Measurements from ENCODE around the gene ABHD12B. TPM values are rescaled to one million over a fixed set of nuclear protein-coding genes. Genes with fewer than 3 reads are reported as not detected.
"Not testable (repeated sequence)": the region's sequence is repeated elsewhere in the genome, so short reads cannot be mapped to it uniquely, and the experiment has no call there.

Gene ABHD12B
- total RNA-seq, 1 donor from 2014 or later: not detected

DNA sequence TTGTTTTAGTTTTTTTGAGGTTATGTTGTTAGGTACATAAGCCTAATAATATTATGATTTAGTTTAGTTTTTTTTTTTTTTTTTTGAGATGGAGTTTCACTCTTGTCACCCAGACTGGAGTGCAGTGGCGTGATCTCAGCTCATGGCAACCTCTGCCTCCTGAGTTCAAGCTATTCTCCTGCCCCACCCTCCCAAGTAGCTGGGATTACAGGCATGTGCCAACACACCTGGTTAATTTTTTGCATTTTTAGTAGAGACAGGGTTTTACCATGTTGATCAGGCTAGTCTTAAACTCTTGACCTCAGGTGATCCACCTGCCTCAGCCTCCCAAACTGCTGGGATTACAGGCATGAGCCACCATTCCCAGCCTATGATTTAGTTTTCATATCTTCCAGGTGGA, 25.2 kb downstream of the ABHD12B start:
- not testable (repeated sequence) for H3K4me1 Mint-ChIP-seq (ENCODE audit: low read depth, unreplicated experiment)

DNA sequence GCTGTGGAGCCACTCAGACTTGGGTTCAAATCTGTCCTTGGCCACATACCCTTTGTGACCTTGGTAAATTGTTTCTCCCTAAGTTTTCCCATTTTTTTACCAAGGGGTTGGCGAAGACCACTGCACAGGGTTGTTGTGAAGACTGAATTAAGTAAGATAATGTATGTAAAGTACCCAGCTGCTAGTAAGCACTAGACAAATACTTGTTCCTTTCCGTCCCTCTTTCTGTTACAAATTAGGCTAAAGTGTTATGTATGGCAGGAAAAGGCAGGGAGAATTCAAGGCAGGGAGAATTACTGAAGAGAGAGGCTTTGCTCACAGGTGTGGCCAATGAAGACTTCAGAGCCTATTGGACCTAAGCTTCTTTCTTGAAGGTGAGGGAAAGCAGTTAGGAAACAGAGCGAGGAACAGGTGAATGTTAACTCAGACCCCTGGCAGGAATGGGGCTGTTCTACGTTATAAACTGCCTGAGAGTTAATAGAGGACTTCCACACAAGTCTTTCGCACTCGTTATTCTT, 25.9 kb downstream of the ABHD12B start:
- Histone ChIP-seq H3K27ac (ENCODE audit: low read depth, low read length) (no peak overlapping the region), H3K4me1 (ENCODE audit: insufficient read depth, low read length) (no peaks in the 10 kb centered on the region), H3K27me3 (ENCODE audit: insufficient read depth, low read length) (no peaks in the 10 kb centered on the region), H3K4me2 (ENCODE audit: low read length) (no peak overlapping the region), H3K36me3 (ENCODE audit: insufficient read depth, low read length) (no peaks in the 10 kb centered on the region), H4K20me1 (ENCODE audit: insufficient read depth, low read length) (no peaks in the 10 kb centered on the region), H3K9ac (ENCODE audit: low read length) (no peak overlapping the region), H3K9me3 (ENCODE audit: insufficient read depth, low read depth, low read length) (no peaks in the 10 kb centered on the region), H3K4me3 (ENCODE audit: insufficient read depth, low read depth, low read length) (no peak overlapping the region), H2AFZ (ENCODE audit: low read depth, low read length) (no peak overlapping the region), H3K79me2 (ENCODE audit: insufficient read depth, low read length) (no peaks in the 10 kb centered on the region)
- H3K27ac Mint-ChIP-seq (ENCODE audit: unreplicated experiment): no peak overlapping the region
- H3K36me3 Mint-ChIP-seq (ENCODE audit: low read depth, unreplicated experiment): peaks cover 20% of the 10 kb centered on the region
- TF ChIP-seq, protein P1, sequence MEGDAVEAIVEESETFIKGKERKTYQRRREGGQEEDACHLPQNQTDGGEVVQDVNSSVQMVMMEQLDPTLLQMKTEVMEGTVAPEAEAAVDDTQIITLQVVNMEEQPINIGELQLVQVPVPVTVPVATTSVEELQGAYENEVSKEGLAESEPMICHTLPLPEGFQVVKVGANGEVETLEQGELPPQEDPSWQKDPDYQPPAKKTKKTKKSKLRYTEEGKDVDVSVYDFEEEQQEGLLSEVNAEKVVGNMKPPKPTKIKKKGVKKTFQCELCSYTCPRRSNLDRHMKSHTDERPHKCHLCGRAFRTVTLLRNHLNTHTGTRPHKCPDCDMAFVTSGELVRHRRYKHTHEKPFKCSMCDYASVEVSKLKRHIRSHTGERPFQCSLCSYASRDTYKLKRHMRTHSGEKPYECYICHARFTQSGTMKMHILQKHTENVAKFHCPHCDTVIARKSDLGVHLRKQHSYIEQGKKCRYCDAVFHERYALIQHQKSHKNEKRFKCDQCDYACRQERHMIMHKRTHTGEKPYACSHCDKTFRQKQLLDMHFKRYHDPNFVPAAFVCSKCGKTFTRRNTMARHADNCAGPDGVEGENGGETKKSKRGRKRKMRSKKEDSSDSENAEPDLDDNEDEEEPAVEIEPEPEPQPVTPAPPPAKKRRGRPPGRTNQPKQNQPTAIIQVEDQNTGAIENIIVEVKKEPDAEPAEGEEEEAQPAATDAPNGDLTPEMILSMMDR (IDR thresholded peaks at IDR 0.05; ENCODE audit: insufficient read depth, low read depth, low read length): no peak
- no peaks in the 10 kb centered on the region for H3K27me3 Mint-ChIP-seq (ENCODE audit: low read depth, unreplicated experiment)
- no peak overlapping the region for H3K4me3 Mint-ChIP-seq (ENCODE audit: unreplicated experiment)
- no peaks in the 10 kb centered on the region for H3K9me3 Mint-ChIP-seq (ENCODE audit: unreplicated experiment)
- FAIRE-seq (no peak), DNase-seq (ENCODE audit: low read depth) (no peak)
- H3K4me1 Mint-ChIP-seq (ENCODE audit: low read depth, unreplicated experiment): no peaks in the 10 kb centered on the region

More for the DNA sequence above, 25.2 kb downstream of the ABHD12B start:
- not testable (repeated sequence) for H3K79me2 ChIP-seq (ENCODE audit: insufficient read depth, low read length); H3K4me3 Mint-ChIP-seq (ENCODE audit: unreplicated experiment); H4K20me1 ChIP-seq (ENCODE audit: insufficient read depth, low read length); H3K4me3 ChIP-seq (ENCODE audit: insufficient read depth, low read depth, low read length); H2AFZ ChIP-seq (ENCODE audit: low read depth, low read length); H3K9me3 ChIP-seq (ENCODE audit: insufficient read depth, low read depth, low read length); H3K36me3 ChIP-seq (ENCODE audit: insufficient read depth, low read length); H3K4me1 ChIP-seq (ENCODE audit: insufficient read depth, low read length); H3K27me3 ChIP-seq (ENCODE audit: insufficient read depth, low read length); H3K27ac Mint-ChIP-seq (ENCODE audit: unreplicated experiment); H3K9ac ChIP-seq (ENCODE audit: low read length); FAIRE-seq; H3K27ac ChIP-seq (ENCODE audit: low read depth, low read length); H3K27me3 Mint-ChIP-seq (ENCODE audit: low read depth, unreplicated experiment); H3K9me3 Mint-ChIP-seq (ENCODE audit: unreplicated experiment); H3K4me2 ChIP-seq (ENCODE audit: low read length); DNase-seq (ENCODE audit: low read depth)
- H3K36me3 Mint-ChIP-seq (ENCODE audit: low read depth, unreplicated experiment): peaks cover 20% of the 10 kb centered on the region

DNA sequence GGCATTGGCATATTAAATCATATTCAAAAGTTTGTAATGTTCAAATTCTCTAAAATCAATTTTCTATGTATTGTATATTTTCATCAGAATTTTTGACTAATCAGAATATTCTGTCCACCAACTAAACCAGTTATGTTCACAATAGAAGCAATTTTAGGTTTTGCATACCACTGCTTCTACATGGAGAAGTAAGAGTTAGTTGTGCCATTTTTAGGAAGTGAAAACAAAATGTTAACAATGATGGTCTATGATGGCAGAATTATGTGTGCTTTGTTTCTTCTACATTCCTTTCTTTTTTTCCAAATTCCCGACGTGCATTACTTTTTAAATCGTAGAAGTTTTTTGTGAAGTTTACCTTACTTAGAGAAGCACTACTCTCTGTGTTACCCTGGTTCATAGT, 29.5 kb downstream of the ABHD12B start:
- DNase-seq (ENCODE audit: low read depth) (no peak), FAIRE-seq (no peak)
- Mint-ChIP-seq H3K27me3 (ENCODE audit: low read depth, unreplicated experiment) (no peaks in the 10 kb centered on the region), H3K9me3 (ENCODE audit: unreplicated experiment) (peaks cover 2% of the 10 kb centered on the region), H3K4me3 (ENCODE audit: unreplicated experiment) (no peak overlapping the region), H3K27ac (ENCODE audit: unreplicated experiment) (no peak overlapping the region), H3K4me1 (ENCODE audit: low read depth, unreplicated experiment) (no peaks in the 10 kb centered on the region), H3K36me3 (ENCODE audit: low read depth, unreplicated experiment) (peaks cover 35% of the 10 kb centered on the region)
- Histone ChIP-seq H3K4me1 (ENCODE audit: insufficient read depth, low read length) (no peaks in the 10 kb centered on the region), H2AFZ (ENCODE audit: low read depth, low read length) (no peak overlapping the region), H3K9me3 (ENCODE audit: insufficient read depth, low read depth, low read length) (no peaks in the 10 kb centered on the region), H3K4me2 (ENCODE audit: low read length) (no peak overlapping the region), H3K9ac (ENCODE audit: low read length) (no peak overlapping the region), H3K36me3 (ENCODE audit: insufficient read depth, low read length) (no peaks in the 10 kb centered on the region), H3K27me3 (ENCODE audit: insufficient read depth, low read length) (no peaks in the 10 kb centered on the region), H4K20me1 (ENCODE audit: insufficient read depth, low read length) (no peaks in the 10 kb centered on the region), H3K79me2 (ENCODE audit: insufficient read depth, low read length) (no peaks in the 10 kb centered on the region), H3K27ac (ENCODE audit: low read depth, low read length) (no peak overlapping the region), H3K4me3 (ENCODE audit: insufficient read depth, low read depth, low read length) (no peak overlapping the region)
- TF ChIP-seq EZH2 (IDR thresholded peaks at IDR 0.05; ENCODE audit: insufficient read depth, low read length): no peak
- TF ChIP-seq, protein P1 (IDR thresholded peaks at IDR 0.05; ENCODE audit: insufficient read depth, low read depth, low read length): no peak
